ENCODE data around the gene ZNF407. TPM values are rescaled to one million over a fixed set of nuclear protein-coding genes. Genes with fewer than 3 reads are reported as not detected.

ZNF407 gene
- polyA plus RNA-seq, 1 experiment = 2.8 TPM

DNA sequence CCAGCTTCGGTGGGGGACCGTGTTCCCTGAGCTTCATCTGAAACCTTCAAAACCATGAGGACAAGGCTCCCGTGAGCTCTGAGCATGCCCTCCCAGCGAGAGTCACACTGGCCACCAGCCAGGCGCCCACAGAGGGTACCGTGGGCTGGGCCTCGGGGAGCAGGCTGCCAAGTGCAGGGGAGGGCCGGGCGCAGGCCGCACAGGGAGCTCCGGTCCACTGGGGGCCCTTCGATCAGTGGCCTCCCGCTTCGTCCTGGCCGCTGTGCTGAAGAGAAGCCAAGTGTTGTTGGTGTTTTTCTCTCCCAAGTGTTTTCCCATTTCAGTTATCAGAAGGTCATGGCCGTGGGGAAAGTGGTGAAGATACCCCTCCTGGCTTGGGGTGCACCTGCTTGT is 466.8 kb downstream of the ZNF407 start:
- ChIA-PET POLR2A (no interaction called here), CTCF (no interaction called here)
- no peak for DNase-seq (ENCODE audit: low read depth)
- no peaks in the 10 kb centered on the region for H3K27me3 ChIP-seq (ENCODE audit: control insufficient read depth, insufficient read depth, low read length)
- TF ChIP-seq, protein P1, sequence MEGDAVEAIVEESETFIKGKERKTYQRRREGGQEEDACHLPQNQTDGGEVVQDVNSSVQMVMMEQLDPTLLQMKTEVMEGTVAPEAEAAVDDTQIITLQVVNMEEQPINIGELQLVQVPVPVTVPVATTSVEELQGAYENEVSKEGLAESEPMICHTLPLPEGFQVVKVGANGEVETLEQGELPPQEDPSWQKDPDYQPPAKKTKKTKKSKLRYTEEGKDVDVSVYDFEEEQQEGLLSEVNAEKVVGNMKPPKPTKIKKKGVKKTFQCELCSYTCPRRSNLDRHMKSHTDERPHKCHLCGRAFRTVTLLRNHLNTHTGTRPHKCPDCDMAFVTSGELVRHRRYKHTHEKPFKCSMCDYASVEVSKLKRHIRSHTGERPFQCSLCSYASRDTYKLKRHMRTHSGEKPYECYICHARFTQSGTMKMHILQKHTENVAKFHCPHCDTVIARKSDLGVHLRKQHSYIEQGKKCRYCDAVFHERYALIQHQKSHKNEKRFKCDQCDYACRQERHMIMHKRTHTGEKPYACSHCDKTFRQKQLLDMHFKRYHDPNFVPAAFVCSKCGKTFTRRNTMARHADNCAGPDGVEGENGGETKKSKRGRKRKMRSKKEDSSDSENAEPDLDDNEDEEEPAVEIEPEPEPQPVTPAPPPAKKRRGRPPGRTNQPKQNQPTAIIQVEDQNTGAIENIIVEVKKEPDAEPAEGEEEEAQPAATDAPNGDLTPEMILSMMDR (IDR thresholded peaks at IDR 0.05; ENCODE audit: insufficient read depth, low read depth, low read length) = no peak
- no peak overlapping the region for H3K4me3 ChIP-seq (ENCODE audit: low read depth, low read length)
- H3K36me3 ChIP-seq (ENCODE audit: control insufficient read depth, insufficient read depth, low read length) = peaks cover 5% of the 10 kb centered on the region

DNA sequence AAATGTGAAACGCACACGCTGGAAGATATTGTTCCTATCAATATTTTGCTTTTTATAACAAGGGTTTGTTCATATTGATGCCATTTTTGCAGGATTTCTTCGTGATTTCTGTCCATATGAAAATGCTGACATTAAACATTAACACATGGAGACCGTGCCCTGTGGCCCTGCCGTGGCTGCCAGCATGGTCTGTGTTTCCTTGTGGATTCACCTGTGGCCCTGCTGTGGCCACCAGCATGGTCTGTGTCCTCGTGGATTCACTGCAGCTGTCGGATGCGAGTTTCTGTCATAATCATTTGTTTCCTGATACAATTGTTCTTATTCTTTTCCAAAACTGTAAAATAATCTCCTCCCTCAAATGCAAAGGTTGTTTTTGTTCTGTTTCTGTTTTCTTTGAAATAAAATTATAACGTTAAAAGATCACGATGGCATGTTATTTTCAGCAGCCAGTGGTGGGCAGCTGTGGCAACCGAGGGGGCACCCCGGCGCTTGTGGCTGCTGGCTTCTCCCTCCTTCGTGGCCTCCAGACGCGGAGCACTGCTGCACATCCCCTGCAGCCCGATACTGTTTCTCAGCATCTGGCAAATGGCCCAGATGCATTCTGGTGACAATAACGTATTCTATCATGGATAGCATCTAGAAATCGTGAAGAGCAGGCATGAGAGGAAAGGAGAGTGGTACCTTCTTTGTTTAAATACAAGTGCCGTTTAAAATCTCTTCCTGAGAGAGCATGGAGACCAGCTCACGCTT is 467.8 kb downstream of the ZNF407 start:
- ChIA-PET CTCF (interaction anchor here (1.1 kb wide), 1 partner anchor 9 kb away, joined by 3 read pairs; no protein-coding TSS in a partner anchor), POLR2A (no interaction called here)
- TF ChIP-seq, protein P1 (IDR thresholded peaks at IDR 0.05; ENCODE audit: insufficient read depth, low read depth, low read length) = no peak
- no peaks in the 10 kb centered on the region for H3K27me3 ChIP-seq (ENCODE audit: control insufficient read depth, insufficient read depth, low read length)
- H3K36me3 ChIP-seq (ENCODE audit: control insufficient read depth, insufficient read depth, low read length) = peaks cover 5% of the 10 kb centered on the region
- H3K4me3 ChIP-seq (ENCODE audit: low read depth, low read length) = no peak overlapping the region
- no peak for DNase-seq (ENCODE audit: low read depth)

DNA sequence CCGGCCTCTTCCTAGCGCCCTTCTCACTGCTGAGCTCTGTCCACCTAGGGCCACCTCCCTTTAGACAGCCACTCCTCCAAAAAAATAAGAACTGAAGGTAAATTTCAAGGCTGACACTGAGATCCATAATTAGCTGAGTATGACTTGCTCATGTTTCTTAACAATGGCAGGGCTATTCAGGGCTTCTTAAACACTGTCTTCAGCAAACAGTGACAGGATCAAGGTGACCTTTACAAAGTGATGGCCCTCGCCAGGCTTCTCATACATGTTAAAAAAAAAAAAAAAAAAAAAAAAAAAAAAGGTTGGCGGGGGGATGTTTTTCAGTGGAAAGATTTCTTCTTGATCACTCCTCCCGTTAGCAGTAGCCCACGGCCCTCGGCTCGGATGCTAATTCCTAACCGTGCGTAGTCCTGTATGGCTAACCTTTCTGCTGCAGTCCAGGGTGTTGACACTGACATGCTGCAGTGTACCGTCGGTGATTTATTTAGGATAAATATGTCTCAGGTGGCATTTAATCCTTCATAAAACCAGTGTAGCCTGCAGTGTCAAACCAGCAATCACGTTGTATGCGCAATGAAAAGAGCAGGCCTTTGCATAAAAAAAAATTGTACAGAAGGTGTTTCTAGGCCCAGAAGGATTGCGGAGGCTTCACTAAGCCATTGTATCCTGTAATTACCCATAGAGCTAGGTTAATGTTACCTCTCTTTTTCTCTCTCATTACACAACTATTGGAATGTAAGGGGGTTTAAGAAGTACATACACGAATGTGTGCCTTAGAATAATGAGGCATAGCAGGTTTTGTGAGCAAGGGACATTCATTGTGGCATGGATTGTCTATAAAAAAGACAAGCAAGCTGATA is 468.6 kb downstream of the ZNF407 start:
- Histone ChIP-seq H3K4me3 (ENCODE audit: low read depth, low read length) (no peak overlapping the region), H3K27me3 (ENCODE audit: control insufficient read depth, insufficient read depth, low read length) (no peaks in the 10 kb centered on the region), H3K36me3 (ENCODE audit: control insufficient read depth, insufficient read depth, low read length) (peaks cover 5% of the 10 kb centered on the region)
- DNase-seq (ENCODE audit: low read depth) = no peak
- ChIA-PET CTCF (interaction anchor here (1.1 kb wide), 1 partner anchor 10 kb away, joined by 3 read pairs; no protein-coding TSS in a partner anchor), POLR2A (no interaction called here)
- TF ChIP-seq, protein P1 (IDR thresholded peaks at IDR 0.05; ENCODE audit: insufficient read depth, low read depth, low read length) = no peak

DNA sequence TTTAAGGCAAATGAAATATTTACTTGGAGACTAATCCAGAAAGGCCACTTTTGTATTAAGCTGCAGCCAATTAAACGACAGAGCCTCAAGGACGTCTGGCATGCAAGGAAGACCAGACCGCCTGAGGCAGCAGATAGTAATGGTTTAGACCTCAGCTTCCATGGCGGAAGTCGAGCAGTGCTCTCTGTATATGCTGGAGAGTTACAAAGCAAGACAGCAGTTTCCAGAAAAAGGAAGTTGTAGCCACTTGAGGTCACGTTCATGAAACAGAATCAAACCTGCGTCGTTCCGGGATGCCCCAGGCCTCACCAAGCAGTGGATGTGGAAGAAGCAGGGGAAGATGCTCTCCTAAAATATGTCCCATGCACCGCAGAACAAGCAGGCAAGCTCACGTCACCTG is 469.3 kb downstream of the ZNF407 start:
- no peak overlapping the region for H3K4me3 ChIP-seq (ENCODE audit: low read depth, low read length)
- TF ChIP-seq, protein P1 (IDR thresholded peaks at IDR 0.05; ENCODE audit: insufficient read depth, low read depth, low read length) = no peak
- ChIA-PET CTCF (interaction anchor here (0.9 kb wide), 1 partner anchor 15 kb away, joined by 3 read pairs; no protein-coding TSS in a partner anchor), POLR2A (no interaction called here)
- peaks cover 5% of the 10 kb centered on the region for H3K36me3 ChIP-seq (ENCODE audit: control insufficient read depth, insufficient read depth, low read length)
- DNase-seq (ENCODE audit: low read depth) = no peak
- no peaks in the 10 kb centered on the region for H3K27me3 ChIP-seq (ENCODE audit: control insufficient read depth, insufficient read depth, low read length)

DNA sequence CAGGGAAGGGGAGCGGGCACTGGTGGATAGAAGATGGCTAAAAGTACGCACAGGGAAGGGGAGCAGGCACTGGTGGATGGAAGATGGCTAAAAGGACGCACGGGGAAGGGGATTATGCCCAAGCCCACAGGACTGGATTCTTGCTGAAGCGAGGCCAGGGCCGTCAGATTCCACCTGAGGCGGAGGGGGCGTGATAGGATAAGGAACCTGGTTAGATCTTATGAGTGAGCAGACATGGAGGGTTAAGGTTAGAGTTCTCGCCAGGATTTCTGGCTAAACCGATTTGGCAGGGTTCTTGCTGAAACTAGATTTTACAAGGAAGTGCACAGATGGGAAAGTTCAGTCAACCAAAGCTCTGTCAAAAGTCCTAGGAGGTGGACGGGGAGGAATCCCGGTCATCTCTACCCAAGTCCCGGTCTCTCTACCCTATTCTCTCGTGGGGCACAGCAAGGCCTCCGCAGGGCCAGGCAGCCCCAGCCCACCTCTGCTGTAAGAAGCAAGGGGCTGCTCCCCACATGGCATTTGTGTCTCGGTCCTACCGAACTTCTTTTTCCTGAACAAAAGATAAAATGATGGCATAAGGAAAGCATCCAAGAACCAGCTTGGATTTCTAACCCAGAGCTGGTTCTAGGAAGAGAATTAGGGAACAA is 470.5 kb downstream of the ZNF407 start:
- Histone ChIP-seq H3K36me3 (ENCODE audit: control insufficient read depth, insufficient read depth, low read length) (peaks cover 5% of the 10 kb centered on the region), H3K27me3 (ENCODE audit: control insufficient read depth, insufficient read depth, low read length) (no peaks in the 10 kb centered on the region), H3K4me3 (ENCODE audit: low read depth, low read length) (no peak overlapping the region)
- POLR2A ChIA-PET = no interaction called here
- TF ChIP-seq, protein P1 (IDR thresholded peaks at IDR 0.05; ENCODE audit: insufficient read depth, low read depth, low read length) = no peak
- DNase-seq (ENCODE audit: low read depth) = no peak
- CTCF ChIA-PET = interaction anchor here (0.9 to 1.3 kb wide), 3 partner anchors 10 to 27 kb away, joined by 3 to 4 read pairs (median 3); no protein-coding TSS in a partner anchor
